Measurements from ENCODE around the gene SEPTIN2.
A peak's percentile ranks its signal among the peaks of the same experiment; 100 is the strongest.

Gene SEPTIN2

GRCh38 chr2:241279413-241279812 is 36.3 kb upstream of the SEPTIN2 start:
- Histone ChIP-seq H3K27ac (ENCODE audit: low read length) (peak overlapping the region; percentile 50), H2AFZ (ENCODE audit: low read depth, low read length) (no peak overlapping the region), H3K4me3 (ENCODE audit: low read depth in 1 of 2, low read length in 2 of 2) (no peak overlapping the region), H3K27me3 (ENCODE audit: insufficient read depth, low read length, poor library complexity) (no peaks in the 10 kb centered on the region), H3K4me1 (ENCODE audit: insufficient read depth, low read length) (peaks cover 15% of the 10 kb centered on the region), H3K9ac (ENCODE audit: low read depth, low read length) (no peak overlapping the region; the same call in 1 of the 2 replicates), H3K36me3 (ENCODE audit: insufficient read depth, low read length) (peaks cover 3% of the 10 kb centered on the region; the same call in 1 of the 2 replicates), H3K9me3 (ENCODE audit: insufficient read depth, low read length, severe bottlenecking) (no peaks in the 10 kb centered on the region), H3K4me2 (ENCODE audit: insufficient read depth, low read length) (no peak overlapping the region), H3K79me2 (ENCODE audit: insufficient read depth, low read length) (peaks cover 97% of the 10 kb centered on the region), H4K20me1 (ENCODE audit: insufficient read depth, low read length) (peaks cover 41% of the 10 kb centered on the region)
- peak; percentile 99 for ATAC-seq (ENCODE audit: insufficient read depth, low read depth)
- DNase-seq = peak; percentile 71
- no peak for TF ChIP-seq EZH2 (IDR thresholded peaks at IDR 0.05; ENCODE audit: borderline replicate concordance, low read depth, low read length, severe bottlenecking)
- TF ChIP-seq CTCF (IDR thresholded peaks at IDR 0.05; ENCODE audit: borderline replicate concordance, extremely low read depth, low read length, poor library complexity, severe bottlenecking) = no peak

- ATAC-seq (ENCODE audit: insufficient read depth, low read depth) = peak; percentile 47; the same call in 2 of the 3 replicates
- Histone ChIP-seq H2AFZ (ENCODE audit: low read depth, low read length) (no peak overlapping the region), H3K36me3 (ENCODE audit: insufficient read depth, low read length) (0 out of 2 replicates have a peak, but pooled peaks cover 4% of the 10 kb centered on the region), H3K9ac (ENCODE audit: low read depth, low read length) (no peak overlapping the region), H4K20me1 (ENCODE audit: insufficient read depth, low read length) (peaks cover 41% of the 10 kb centered on the region; the same call in 1 of the 2 replicates), H3K79me2 (ENCODE audit: insufficient read depth, low read length) (peaks cover 97% of the 10 kb centered on the region), H3K4me3 (ENCODE audit: low read depth in 1 of 2, low read length in 2 of 2) (no peak overlapping the region), H3K9me3 (ENCODE audit: insufficient read depth, low read length, severe bottlenecking) (no peaks in the 10 kb centered on the region), H3K4me1 (ENCODE audit: insufficient read depth, low read length) (peaks cover 15% of the 10 kb centered on the region), H3K27ac (ENCODE audit: low read length) (peak overlapping the region; percentile 50), H3K4me2 (ENCODE audit: insufficient read depth, low read length) (no peak overlapping the region), H3K27me3 (ENCODE audit: insufficient read depth, low read length, poor library complexity) (no peaks in the 10 kb centered on the region)
- TF ChIP-seq EZH2 (IDR thresholded peaks at IDR 0.05; ENCODE audit: borderline replicate concordance, low read depth, low read length, severe bottlenecking) = no peak
- TF ChIP-seq CTCF (IDR thresholded peaks at IDR 0.05; ENCODE audit: borderline replicate concordance, extremely low read depth, low read length, poor library complexity, severe bottlenecking) = no peak
- DNase-seq = peak; percentile 9
Measured at GRCh38 chr2:241279828-241280227, 35.9 kb upstream of the SEPTIN2 start.

- no peak overlapping the region for H3K27ac ChIP-seq (ENCODE audit: low read length)
- no peak overlapping the region for H2AFZ ChIP-seq (ENCODE audit: low read depth, low read length)
- DNase-seq (no peak), ATAC-seq (ENCODE audit: insufficient read depth, low read depth) (no peak)
- no peaks in the 10 kb centered on the region for H3K27me3 ChIP-seq (ENCODE audit: insufficient read depth, low read length, poor library complexity)
- no peaks in the 10 kb centered on the region for H3K9me3 ChIP-seq (ENCODE audit: insufficient read depth, low read length, severe bottlenecking)
- no peak overlapping the region for H3K4me2 ChIP-seq (ENCODE audit: insufficient read depth, low read length)
- peaks cover 97% of the 10 kb centered on the region for H3K79me2 ChIP-seq (ENCODE audit: insufficient read depth, low read length)
- peaks cover 15% of the 10 kb centered on the region for H3K4me1 ChIP-seq (ENCODE audit: insufficient read depth, low read length)
- no peak overlapping the region for H3K4me3 ChIP-seq (ENCODE audit: low read depth in 1 of 2, low read length in 2 of 2)
- H4K20me1 ChIP-seq (ENCODE audit: insufficient read depth, low read length) = peaks cover 41% of the 10 kb centered on the region; the same call in 1 of the 2 replicates
- TF ChIP-seq CTCF (IDR thresholded peaks at IDR 0.05; ENCODE audit: borderline replicate concordance, extremely low read depth, low read length, poor library complexity, severe bottlenecking) = no peak
- TF ChIP-seq EZH2 (IDR thresholded peaks at IDR 0.05; ENCODE audit: borderline replicate concordance, low read depth, low read length, severe bottlenecking) = no peak
- H3K36me3 ChIP-seq (ENCODE audit: insufficient read depth, low read length) = 0 out of 2 replicates have a peak, but pooled peaks cover 6% of the 10 kb centered on the region
- H3K9ac ChIP-seq (ENCODE audit: low read depth, low read length) = no peak overlapping the region
Measured at GRCh38 chr2:241280291-241280690, 35.4 kb upstream of the SEPTIN2 start.
